ENCODE data around the gene MYEF2.
A peak's percentile ranks its signal among the peaks of the same experiment; 100 is the strongest.

MYEF2 gene

DNA sequence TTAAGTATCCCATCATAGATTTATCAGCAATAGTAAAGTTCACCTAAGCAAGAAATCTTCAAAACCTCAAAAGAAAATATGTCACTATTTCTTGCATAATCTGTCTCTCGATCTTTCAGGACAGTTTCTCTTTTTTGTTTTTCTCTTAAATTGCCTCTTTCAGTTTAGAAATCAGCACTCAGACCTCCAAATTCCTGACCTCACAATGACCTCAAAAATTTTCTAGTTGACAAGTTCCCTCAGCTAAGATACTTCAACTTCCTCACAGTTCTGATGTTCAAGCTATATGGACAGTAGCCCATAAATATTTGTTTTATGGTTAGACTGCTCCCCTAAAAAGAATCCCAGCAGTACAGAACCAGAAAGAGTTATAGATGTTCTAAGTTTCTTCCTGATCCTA is 33.2 kb downstream of the MYEF2 start:
- DNase-seq: peak; percentile 7

DNA sequence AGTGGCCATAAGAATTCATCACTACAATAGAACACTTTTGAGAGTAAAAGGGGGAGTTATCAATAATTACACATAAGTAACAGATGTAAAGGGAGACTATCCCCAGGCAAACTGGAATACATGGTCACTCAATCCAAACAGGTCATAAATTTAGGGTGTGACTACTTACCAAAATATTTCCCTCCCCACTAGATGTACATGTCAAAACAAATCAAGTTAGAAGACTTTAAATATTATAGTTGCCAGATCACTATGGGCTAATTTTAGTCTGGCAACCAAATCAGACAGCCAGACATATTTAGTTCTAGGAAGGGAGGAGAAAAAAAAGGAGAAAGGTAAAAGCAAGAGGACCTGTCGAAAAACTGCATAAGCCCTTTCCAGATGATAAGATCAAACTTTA is 34.2 kb downstream of the MYEF2 start:
- no peak for DNase-seq

DNA sequence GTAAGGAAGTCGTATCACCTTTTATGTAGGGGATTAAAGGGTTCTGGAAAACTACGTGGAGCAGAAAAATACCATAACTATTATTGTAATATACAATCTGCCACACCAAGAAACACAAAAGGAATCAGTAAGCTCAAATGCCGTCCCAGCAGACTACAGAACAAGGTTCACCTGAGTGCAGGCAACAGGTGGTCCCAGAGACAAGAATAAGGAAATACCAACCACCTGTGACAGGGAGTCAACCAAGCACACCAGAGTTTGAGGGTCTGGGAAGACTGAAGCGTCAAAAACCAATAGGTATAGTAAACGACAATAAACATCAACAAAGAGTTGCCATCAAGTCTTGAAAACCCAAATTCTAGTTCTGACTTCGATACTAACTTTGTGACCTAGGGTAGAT is 45.2 kb downstream of the MYEF2 start:
- DNase-seq: no peak

DNA sequence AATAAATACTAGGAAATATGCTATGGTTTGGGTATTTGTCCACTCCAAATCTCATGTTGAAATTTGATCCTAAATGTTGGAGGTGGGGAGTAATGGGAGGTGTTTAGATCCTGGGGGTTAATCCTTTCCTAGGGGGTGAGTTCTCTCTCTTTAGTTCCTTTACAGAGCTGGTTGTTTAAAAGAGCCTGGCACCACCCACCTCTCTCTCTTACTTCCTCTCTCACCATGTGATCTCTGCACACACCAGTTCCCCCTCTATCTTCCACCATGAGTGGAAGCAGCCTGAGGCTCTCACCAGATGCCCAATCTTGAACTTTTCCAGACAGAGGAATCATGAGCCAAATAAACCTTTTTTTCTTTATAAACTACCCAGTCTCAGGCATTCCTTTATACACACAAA is 46.8 kb downstream of the MYEF2 start:
- DNase-seq: no peak

DNA sequence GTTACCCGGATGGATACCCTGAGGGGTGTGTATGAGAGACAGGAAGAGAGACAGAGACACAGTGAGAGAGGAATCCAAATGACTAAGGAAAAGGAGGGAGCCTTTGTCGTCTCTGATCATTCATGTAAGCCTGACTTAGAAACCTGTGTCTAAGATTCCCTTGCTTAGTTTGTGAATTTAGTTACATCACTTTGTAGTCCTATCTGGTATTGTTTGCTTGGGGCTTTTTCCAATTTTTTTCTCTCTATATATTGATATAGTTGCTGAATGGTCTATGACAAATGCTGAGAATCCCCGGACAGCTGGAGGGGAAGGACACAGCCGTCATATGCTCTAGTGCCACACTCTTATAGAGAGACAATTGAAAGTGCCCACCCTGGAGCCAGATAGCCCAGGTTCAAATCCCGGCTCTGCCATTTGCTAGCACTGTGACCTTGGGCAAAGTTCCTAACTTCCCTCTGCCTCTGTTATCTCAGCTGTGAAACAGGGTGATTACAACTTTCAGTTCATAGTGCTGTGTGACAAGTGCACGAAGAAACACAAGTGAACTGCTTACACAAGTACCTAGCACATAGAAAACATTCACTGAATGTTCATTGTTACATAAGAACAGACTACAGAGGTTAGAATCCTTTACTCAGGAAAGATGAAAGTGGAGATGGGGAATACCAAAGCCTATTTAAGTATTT is 51.3 kb downstream of the MYEF2 start:
- DNase-seq: no peak

DNA sequence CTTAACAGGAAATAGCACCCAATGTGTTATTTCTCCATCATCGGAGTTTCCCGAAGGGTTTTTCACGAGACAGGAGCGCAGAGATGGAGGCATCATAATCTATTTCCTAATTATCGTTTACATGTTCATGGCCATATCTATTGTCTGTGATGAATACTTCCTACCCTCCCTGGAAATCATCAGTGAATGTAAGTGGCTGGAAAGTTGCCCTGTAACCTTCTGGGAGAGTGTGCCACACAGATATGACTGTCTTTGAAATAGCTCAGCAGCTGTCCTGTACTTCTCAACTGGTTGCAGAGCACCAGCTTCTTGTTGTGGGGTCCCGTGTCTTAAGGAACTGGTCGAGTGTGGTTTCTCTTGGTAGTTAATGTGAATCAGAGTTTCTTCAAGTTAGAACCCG is 56.2 kb downstream of the MYEF2 start:
- DNase-seq: no peak

DNA sequence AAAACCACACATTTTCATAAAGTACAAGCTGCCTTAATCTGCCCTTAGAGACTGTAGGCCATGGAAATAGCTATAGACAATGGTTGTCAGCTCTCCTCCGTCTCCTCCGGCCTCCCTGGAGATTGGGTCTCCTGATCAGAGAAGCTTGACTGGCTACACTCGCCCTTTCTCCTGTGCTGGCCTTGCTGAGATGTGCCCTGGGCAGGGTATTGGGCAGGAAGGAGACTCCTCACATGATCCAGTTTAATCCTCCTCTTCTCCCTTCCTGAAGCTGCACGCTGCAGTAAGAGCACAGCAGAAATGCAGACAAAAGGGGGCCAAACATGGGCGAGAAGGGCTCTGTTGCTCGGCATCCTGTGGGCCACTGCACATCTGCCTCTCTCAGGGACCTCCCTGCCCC is 57.4 kb downstream of the MYEF2 start, which contains the start of gene SLC24A5:
SLC24A5 (plus strand) TSS at position 246 of the 400 bp plus-strand sequence; CDS start at position 301, 55 bp downstream.
- no peak for DNase-seq

DNA sequence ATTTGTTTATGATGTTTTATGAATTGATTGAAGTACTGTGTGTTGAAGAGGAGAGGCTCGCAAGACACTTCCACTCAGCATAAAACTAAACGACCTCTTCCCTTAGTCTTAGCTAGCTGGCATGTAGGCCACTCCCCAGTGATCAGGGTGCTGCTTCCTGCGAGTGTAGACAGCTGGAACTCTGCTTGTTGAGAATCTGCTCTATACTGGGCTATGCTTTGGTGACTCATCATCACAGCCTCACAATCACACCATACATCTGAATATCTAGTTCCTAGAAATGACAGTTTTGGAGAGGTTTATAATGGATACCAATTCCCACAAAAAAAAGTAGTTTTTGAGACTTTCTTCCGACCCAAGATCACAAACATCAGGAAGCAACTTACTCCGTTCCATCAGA is 58.8 kb downstream of the MYEF2 start:
- DNase-seq: no peak

DNA sequence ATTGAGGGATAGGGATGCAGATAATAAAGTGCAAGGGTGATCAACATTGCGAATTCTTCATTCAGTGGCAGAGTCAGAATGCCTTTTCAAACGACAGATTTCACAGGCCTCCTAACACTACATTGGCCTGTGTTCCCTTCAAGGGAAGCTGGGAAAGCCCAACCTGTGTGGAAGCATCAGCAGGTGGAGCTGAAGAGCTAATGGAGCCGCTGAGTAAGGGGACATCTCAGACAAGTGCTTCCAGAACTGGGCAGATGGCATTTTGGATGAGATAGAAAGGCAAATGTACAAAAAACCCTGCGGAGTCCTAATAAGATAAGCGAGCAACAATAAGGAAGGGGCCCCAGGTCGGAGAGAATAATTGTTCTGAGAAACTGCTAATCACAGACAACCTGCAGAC is 65.9 kb downstream of the MYEF2 start:
- no peak for DNase-seq

DNA sequence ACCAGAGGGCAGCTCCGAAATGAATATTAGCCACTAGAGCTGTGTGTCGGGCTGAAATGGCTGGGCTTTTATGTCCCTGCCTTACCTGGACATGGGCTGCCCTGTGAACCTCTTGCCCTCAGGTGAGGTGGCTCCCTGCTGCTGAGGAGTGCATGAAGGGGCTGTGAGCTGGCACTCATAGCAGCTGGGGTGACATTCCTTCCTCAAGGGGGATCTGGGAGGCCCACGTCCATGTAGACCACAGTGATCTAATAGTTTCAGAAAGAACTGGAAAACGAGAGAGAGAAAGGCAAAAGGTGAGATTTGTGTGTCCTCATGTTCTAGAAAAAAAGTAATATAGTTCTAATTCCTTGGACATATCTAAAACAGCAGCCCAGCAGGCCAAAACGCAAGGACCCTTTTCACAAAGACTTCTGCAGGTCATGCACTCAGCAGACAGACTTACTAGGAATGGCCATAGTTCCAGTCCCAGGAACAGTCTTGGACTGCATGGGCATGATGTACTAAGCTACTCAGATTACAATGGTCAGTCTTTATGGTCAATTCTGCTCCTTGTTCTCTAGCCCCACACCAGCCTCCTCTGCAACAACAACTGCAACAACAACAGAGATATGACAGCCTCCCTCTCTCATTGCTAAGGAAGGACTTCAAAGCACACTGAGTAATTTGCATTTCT is 68.1 kb downstream of the MYEF2 start:
- no peak for DNase-seq

DNA sequence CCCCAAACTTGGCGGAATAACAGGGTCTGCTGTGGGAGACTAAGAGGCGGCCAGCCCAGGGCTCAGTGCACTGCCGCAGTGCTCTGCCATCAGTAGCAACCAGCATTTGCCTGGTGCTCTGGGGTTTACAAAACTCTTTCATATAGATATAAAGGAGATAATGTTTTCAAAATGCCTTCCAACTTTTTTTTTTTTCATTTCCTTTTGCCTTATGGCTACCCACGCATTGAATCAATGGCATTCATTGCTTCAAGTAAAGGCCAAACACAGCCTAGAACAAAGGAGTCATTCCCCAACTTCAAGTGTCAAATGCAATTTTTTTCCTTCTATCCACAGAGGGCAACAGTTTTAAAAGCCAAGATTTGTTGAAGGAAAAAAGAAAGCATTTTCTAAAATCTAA is 68.9 kb downstream of the MYEF2 start:
- DNase-seq: no peak

DNA sequence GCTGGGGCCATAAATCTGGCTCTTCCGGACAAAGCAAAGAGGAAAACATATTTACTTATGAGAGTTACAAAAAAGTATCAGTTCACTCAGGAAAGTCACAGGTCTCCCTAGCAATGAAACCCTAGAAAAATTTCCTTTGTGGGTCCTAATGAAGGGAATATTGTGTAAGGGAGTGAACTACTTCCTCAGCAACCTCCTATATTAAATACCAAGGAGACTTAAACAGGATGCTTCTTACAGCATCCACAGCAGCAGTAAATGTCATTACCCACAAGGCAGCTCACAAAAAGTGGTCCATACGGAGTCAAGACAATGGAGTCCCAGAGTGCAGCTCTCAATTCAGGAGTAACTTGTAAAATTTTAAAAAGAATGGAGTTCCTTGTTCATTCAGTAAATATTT is 72.2 kb downstream of the MYEF2 start:
- DNase-seq: no peak

DNA sequence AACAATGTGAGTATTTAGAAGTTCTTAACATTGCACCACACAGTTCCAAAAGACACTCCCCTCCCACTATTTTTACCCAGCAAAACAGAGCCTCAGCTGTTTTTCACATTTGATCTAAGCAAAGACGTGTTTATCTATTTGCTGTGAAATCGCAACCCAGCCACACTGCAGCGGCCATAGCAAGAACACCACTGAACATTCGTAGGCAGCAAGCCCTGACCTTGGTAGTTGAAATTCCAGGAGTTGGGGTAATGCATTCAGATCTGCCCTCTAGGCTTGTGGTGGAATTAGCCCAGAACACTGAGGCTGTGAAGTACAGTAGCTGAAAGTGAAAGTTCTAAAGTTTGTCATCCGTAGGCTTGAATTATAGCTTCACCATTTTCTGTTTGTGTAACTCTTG is 74.4 kb downstream of the MYEF2 start:
- no peak for DNase-seq

DNA sequence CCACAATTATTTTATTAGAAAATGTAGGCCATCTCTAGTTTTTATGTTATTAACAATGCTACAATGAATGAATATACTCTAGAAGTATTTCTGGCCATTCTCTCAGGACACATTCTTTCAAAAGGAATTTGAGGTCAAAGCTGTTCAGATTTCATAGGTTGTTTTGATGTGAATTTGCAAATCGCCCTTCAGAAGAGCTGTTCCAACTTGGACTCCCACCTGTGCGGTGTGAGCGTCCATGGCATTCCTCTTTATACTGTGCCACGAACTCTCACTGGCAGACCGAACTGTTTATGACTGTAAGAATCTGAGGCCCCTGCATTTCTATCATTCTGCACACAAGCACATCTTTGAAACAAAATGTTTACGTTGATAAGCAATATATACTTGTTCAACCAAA is 75.9 kb downstream of the MYEF2 start:
- DNase-seq: no peak

DNA sequence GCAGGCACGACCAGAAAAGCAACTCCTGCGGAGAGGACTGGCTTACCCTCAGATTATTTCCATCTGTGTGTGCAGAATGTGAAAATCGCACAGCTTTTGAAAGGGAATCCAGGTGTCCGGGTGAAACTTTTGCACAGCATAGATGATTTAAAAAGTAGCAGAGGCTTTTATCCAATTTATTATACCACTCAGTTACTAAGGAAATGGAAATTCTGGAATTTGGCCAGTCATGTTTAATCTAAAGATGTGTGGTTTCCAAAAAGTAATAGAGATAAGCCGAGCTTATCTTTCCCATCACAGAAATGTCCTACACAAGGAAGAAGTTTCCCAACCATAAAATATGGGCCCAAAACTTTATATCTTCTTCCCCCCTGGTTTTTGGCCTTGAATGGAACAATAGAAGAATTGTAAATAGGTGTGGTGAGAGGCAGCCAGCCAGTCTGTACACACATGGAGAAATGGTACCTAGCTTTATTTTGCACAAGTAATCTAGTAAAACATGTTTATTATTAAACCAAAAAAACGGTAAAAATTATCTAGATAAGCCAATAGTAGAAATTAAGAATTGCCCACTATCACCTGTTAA is 76.6 kb downstream of the MYEF2 start:
- DNase-seq: no peak

DNA sequence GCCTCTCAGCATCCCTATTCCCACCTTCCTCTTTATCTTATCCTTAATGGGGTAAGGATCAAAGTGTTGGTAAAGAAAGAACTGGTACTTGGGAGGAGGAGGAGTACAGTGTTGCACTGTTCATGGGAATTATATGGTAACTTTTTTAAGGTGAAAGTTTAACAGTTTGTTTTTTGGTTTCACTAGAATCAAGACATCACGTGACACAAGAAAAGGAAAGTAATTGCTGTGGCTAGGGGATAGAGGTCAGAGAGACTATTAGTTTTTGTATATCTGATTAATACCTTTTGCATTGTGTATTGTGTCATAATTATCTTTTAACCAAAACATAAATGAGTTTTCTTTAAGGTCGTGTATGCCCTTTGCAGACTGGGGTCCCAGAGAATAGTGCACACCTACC is 80.8 kb downstream of the MYEF2 start:
- DNase-seq: no peak

DNA sequence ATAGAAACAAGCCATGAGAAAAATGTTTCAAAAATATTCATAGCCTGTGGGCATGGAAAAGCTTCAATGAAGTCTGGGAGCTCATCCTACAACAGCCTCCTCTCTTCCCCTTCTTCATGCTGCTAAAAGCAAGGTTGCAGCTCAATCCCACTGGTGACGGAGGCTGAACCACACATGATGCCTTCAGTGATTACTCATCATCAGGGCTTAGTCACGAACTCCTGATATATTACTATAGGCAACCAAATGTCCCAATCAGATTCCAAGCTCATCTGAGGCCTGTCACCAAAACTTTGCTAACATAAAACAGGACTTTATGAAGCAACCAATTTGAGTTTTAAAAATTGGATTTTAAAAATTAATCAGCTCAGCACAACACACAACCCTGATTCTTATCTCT is 81.3 kb downstream of the MYEF2 start:
- peak; percentile 19 for DNase-seq

DNA sequence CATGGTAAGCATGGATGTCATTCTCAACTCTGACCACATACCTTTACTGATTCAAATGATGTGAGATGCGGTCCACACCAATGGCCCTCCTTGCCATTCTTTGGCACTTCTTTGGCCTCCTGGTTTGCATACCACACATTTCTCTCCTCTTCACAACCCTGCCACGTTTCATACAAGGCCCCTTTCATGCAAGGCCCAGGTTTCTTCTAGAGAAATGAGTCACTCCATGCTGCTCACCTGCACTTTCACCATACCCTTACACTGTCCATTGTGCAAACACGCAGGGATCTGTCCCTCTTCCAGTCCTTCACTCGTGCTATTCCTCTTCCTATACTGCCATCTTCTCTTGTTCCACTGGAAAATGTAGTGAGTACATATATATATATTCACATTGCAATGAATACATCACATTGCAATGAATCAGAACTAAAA is 81.7 kb downstream of the MYEF2 start:
- DNase-seq: no peak

DNA sequence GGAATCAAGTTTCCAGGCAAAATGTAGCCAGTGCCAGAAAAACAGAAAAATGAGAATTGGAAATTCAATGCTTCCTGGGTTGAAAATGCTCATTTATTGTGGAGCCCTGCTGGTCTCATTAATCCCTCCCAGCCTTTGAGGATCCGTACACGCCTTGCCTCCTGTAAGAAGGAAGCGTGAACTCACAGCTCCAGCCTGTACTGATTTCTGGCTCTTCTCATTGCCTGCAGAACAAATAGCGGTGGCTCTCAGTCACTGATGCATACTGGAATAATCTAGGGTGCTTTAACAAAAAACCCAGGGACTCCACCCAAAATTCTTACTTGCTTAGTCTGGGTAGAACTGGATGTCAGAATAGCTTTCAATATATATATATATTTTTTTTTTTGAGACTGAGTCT is 86.6 kb downstream of the MYEF2 start:
- no peak for DNase-seq

DNA sequence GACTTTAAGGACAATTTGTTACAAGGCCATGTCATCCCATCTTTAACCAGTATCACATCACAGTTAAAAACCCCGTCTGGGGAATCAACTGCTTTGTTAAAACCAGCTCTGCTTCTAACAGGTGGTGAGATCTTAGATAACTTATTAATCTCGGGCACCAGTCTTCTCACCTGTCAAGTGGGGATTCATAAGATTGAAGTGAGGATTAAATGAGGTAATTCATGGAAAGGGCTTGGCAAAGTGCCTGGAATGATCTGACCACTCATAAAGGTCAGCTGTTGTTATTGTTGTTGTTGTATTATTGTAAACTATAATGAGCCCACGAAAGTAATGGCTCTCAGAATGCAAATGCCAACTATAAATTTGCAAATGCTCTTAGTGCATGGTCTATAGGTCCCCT is 87.4 kb downstream of the MYEF2 start:
- no peak for DNase-seq

DNA sequence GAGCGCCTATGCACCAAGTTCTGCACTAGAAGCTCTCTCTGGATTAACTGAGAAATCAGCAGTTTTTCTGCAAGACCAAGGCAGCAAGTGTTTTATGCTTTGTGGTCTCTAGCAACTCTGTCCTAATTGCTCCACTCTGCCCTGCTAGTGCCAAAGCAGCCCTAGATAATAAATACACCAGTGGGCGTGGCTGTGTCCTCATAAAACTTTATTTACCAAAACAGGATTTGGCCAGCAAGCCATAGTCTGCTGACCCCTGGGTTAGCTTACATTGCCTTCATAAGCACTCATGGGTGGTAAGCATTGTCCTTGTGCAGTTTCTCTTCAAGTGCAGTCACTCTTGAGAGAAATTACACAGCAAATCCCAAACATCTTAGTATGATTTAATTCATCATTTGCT is 88.0 kb downstream of the MYEF2 start:
- DNase-seq: no peak

DNA sequence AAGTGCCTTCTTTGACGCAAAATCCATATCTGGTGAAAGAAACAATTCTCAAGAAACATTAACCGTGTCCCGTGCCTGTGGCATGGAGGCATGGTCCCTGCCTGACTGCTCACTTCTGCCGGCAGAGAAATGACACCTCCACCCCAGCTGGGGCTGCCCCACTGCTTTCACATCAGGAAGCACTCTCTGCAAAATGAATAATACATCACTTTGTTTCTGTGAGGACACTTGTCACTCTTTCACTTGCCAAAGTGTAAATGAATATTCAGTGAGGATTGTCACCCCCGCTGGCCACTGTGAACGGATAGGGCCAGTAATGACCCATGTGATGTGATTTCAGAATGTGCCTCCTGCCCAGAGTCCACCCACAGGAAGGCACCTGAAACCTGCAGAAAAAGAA is 88.4 kb downstream of the MYEF2 start:
- DNase-seq: no peak

DNA sequence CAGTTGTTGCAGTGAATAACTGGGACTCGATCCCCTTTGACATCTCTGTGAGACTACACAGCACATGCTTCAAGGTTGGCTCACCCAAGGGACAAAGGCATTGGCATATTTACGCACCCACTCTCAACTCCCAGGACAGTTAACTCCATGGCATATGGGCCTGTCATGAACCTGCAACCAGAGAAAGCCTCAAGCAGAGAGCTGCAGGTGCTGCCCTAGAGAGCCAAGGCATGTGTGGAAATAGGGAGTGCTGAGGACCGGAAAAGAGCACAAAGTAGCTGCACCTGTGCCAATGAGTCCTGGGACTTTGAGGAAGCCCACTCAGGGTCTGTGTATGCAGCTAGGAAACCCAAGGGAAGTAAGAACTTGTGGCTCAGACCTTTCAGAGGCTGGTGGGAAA is 90.3 kb downstream of the MYEF2 start:
- DNase-seq: no peak

DNA sequence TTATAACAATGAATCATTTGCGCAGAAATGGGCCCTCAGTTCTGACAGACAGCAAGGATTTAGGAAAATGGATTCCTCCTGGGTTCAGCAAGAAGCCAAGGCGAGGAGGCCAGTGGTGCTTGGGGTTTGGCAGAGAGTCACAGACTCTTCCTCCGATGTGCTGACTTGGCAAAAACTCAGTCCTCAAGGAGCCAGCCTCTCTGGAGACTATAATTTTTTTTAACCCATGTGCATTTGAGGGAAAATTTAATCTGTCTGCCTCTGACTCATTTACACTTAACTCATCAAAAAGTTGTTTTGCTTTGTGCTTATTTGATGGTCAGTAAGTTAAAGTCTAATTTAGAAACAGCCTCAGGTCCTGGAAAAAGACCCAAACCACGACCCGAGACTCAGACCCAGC is 91.5 kb downstream of the MYEF2 start:
- DNase-seq: no peak

DNA sequence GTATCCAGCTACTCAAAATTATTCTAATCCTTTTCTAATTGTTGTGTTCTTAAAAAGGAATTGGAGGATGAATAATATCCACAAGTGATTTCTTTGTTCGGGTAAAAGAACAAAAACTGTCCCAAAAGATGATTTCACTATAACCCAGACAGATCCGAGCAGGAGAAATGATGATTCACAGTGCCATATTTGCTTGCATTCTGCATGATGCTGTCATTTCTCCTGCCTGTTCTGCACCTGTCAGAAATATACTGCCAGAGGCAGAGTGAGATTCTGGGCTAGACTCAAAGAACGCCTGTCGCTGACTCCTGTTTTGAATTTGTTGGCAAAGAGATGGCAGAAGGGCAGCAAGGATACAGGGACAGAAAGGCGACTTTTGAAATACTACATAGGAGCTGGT is 92.0 kb downstream of the MYEF2 start:
- no peak for DNase-seq

All from inflammatory macrophage treated with lipopolysaccharide for 4 hours (primary cell).